Thoracic aorta (tissue), 2 donors: ENCODE results near the gene ZNF219. TPM values are rescaled to one million over a fixed set of nuclear protein-coding genes. Genes with fewer than 3 reads are reported as not detected.

Experiments
- ATAC-seq: fragments of 150-250 bp; one replicate; pipeline ENCODE4 v1.8.0; 2017; ENCODE audit warnings: low read depth; ENCODE audit not compliant: insufficient number of reproducible peaks, low FRiP score
- DNase-seq: peaks from one replicate; pipeline ENCODE4 v3.0.0-alpha.2; 2020; ENCODE audit warnings: low spot score
- H3K27ac ChIP-seq, 2 donors: fragments of 200-600 bp; sonication (generic); 1 replicate in 1 of 2; 2 replicates in 1 of 2; pipeline ENCODE4 v1.5.1; 2016; ENCODE audit warnings: mild to moderate bottlenecking in 2 of 2, moderate library complexity in 2 of 2
- H3K27me3 ChIP-seq: fragments of 200-600 bp; sonication (generic); replicated peaks from 2 replicates; pipeline ENCODE4 v1.6.0; 2016; ENCODE audit warnings: mild to moderate bottlenecking; ENCODE audit not compliant: insufficient read depth
- H3K36me3 ChIP-seq: fragments of 200-600 bp; sonication (generic); one replicate; pipeline ENCODE4 v1.5.1; 2016
- H3K4me1 ChIP-seq, 2 donors: fragments of 200-600 bp; sonication (generic); 1 replicate in 1 of 2; 2 replicates in 1 of 2; pipeline versions ENCODE4 v1.5.1 to v1.6.0; 2016; ENCODE audit warnings: low read depth in 2 of 2, mild to moderate bottlenecking in 1 of 2; ENCODE audit not compliant: control insufficient read depth in 1 of 2
- H3K4me3 ChIP-seq: fragments of 200-600 bp; sonication (generic); 2 replicates; pipeline ENCODE4 v1.5.1; 2016; ENCODE audit warnings: mild to moderate bottlenecking
- H3K9me3 ChIP-seq: fragments of 200-600 bp; sonication (generic); 2 replicates; pipeline ENCODE4 v1.5.1; 2016
- total RNA-seq, 2 donors: library from RNA; depleted of rRNA; stranded (reverse); fragments of >200 nt; gene quantifications; one replicate each; pipeline versions ENCODE4 v1.1.0 to v1.2.3, GENCODE V29; 2016
- TF ChIP-seq, protein P1 (sequence below): fragments of 200-600 bp; sonication (generic); IDR thresholded peaks from one replicate; pipeline ENCODE4 v1.5.1; 2019; ENCODE audit warnings: antibody characterized with exemption

The ZNF219 gene
- total RNA-seq, 2 donors from 2014 or later = 34.7 to 74.2 TPM

DNA sequence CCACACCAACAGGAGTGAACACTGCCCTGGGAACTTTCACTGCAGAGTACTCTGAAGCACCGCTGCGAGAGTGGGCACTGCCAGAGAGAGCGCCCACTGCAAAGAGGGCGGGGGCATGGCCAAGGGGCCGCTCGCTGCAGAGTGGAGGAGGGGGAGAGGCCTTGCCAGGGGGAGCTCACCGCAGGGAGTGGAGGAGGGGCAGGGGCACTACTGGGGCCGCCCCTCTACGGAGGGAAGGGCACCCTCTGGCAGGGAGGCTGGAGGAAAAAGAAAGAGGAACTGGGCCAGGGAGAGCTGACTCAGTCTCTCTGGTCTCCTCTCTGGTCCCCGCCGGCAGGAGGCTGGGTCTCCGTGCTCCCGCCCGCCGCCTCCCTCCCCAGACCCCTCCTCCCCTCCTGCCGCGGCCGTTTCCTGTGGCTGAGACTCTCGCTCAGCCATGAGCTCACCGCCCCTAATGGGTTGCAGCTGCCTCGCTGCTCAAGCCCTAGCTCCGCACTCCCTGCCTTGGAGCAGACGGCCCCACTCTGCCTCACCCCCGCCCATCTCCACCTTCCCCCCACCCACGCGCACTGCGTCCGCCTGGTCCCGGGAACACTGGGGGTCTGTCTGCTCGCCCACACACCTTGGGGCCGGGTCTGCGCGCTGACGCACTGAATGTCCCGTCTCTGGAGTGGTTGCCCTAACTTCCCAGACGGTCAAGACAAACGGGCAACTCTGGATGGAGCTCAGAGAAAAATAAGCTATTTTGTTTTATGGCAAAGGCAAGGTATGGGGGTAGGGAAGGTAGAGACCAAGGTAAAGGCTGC, 27.0 kb downstream of the ZNF219 start:
- DNase-seq = peak; percentile 71
- TF ChIP-seq, protein P1, sequence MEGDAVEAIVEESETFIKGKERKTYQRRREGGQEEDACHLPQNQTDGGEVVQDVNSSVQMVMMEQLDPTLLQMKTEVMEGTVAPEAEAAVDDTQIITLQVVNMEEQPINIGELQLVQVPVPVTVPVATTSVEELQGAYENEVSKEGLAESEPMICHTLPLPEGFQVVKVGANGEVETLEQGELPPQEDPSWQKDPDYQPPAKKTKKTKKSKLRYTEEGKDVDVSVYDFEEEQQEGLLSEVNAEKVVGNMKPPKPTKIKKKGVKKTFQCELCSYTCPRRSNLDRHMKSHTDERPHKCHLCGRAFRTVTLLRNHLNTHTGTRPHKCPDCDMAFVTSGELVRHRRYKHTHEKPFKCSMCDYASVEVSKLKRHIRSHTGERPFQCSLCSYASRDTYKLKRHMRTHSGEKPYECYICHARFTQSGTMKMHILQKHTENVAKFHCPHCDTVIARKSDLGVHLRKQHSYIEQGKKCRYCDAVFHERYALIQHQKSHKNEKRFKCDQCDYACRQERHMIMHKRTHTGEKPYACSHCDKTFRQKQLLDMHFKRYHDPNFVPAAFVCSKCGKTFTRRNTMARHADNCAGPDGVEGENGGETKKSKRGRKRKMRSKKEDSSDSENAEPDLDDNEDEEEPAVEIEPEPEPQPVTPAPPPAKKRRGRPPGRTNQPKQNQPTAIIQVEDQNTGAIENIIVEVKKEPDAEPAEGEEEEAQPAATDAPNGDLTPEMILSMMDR = no peak
- H3K36me3 ChIP-seq = peaks cover 24% of the 10 kb centered on the region
- peaks cover 9 to 27% of the 10 kb centered on the region in 2 donors for H3K4me1 ChIP-seq
- peak; percentile 41 for ATAC-seq
- H3K4me3 ChIP-seq = peak overlapping the region; percentile 84
- H3K27me3 ChIP-seq = no peaks in the 10 kb centered on the region
- no peaks in the 10 kb centered on the region for H3K9me3 ChIP-seq
- H3K27ac ChIP-seq = peak overlapping the region; percentile 88 to 90

DNA sequence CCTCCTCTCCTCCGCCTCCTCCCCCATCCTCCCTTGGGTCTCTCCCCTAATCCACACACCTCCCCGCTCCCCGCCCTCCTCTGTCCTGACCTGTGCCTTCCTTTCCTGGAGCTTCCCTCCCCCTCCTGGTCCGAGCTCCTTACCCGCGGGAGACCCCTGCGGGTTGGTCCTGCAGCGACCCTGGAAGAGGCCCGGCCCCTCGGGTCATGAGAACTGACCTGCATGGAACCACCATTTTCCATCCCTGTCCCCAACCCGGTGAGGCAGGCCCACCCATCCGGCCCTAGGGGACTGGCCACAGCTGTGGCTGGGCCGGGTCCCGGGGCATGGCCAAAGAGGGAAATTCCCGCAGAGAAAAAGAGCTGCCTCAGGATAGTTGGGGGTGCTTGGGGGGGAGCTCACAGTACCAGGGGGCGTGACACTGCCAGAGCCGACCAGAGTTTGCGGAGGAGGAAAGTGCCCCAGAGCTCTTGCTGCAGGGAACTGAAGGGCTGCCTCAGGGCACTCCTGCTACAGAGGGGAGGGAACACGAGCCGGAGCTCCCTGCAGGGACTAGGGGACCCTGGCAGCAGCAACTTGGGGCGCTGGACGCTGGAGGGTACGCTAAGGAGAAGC, 27.7 kb downstream of the ZNF219 start:
- Histone ChIP-seq H3K27me3 (no peaks in the 10 kb centered on the region), H3K4me1 (peaks cover 9 to 27% of the 10 kb centered on the region in 2 donors), H3K9me3 (no peaks in the 10 kb centered on the region), H3K36me3 (peaks cover 18% of the 10 kb centered on the region), H3K4me3 (peak overlapping the region; percentile 84), H3K27ac (peak overlapping the region; percentile 88 to 90)
- TF ChIP-seq, protein P1 = no peak
- no peak for ATAC-seq
- no peak for DNase-seq

DNA sequence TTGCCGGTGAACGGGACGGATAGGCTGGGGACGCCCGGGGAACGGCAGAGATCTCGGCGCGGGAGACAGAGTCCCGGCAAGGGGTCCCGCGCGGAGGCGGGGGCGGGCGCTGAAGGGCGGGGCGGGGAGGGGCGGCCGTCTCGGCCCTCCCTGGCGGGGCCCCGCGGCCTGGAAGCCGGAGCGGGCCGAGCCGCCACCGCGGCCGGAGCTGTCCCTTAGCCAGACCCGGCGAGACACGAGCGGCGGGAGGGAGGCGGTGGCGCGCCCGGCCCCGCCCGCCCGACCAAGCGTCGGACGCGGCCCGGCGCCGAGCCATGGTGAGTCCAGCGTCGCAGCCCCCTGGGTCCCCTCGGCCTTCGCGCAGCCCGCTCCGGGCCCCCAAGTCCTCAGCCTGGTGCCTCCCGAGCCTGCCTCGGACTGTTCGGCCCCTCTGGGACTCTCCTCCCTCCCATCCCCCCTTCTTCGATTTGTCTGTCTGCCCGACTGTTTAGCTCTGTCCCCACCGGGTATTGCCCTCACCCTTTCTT, 28.3 kb downstream of the ZNF219 start, which contains the start of gene ARHGEF40:
ARHGEF40 (plus strand) TSS at position 222 of the 527 bp plus-strand sequence; CDS start at position 315, 93 bp downstream.
- Histone ChIP-seq H3K4me1 (peaks cover 9 to 27% of the 10 kb centered on the region in 2 donors), H3K36me3 (peaks cover 12% of the 10 kb centered on the region), H3K27ac (peak within 1 kb of the TSS; percentile 88 to 90), H3K9me3 (no peaks in the 10 kb centered on the region), H3K4me3 (peak within 1 kb of the TSS; percentile 84), H3K27me3 (no peaks in the 10 kb centered on the region)
- DNase-seq = no peak
- TF ChIP-seq, protein P1 = no peak
- ATAC-seq = peak; percentile 59

DNA sequence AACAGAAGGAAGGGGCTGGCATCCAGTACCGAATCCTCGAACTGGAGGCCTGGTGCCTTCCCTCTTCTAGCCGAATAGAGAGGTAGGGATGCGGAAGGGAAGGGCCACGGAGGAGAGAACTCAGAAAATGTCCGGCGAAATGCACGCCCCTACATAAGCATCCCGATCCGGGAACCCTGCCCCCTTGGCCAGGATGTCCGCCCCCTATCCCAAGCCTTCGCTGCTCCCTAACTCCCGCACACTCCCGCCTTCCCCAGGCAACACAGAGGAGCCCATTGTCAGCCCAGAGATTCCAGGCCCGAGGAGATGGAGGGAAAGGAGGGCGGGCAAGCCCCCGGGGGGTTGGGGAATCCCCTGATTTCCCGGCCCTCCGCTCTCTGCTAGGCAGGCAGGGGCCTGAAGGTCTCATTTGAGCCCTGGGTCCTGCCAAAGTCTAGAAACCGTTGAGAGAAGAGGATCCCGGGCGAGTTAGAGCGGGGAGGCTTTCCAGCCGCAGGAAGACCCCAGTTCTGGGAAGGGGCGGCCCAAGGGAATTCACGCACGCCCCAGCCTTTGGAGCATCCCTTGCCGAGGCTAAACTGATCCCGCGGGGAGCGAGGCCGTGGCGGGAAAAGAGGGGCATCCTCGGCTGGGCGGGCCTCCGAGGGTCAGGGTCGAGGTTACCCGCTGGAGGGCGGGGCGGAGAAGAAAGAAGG, 28.9 kb downstream of the ZNF219 start:
- TF ChIP-seq, protein P1 = no peak
- H3K36me3 ChIP-seq = peaks cover 8% of the 10 kb centered on the region
- ATAC-seq (no peak), DNase-seq (no peak)
- H3K9me3 ChIP-seq = no peaks in the 10 kb centered on the region
- peaks cover 9 to 27% of the 10 kb centered on the region in 2 donors for H3K4me1 ChIP-seq
- H3K4me3 ChIP-seq = peak overlapping the region; percentile 84
- H3K27me3 ChIP-seq = no peaks in the 10 kb centered on the region
- peak overlapping the region; percentile 88 to 90 for H3K27ac ChIP-seq
